Gastrocnemius medialis (tissue), 4 donors: ENCODE measurements around the gene UTP4.

Experiments used
- CTCF ChIP-seq, 5 experiments: fragments of 450-650 bp in 3 of 5; fragments of 200-600 bp in 2 of 5; sonication (generic) in 2 of 5; IDR thresholded peaks in 4 of 5; conservative IDR thresholded peaks in 1 of 5; 1 replicate in 4 of 5; 2 replicates in 1 of 5; pipeline ENCODE4 v1.5.1; 2016 to 2019; ENCODE audit warnings: antibody characterized with exemption in 5 of 5, mild to moderate bottlenecking in 3 of 5, moderate library complexity in 3 of 5
- POLR2A ChIP-seq, 2 donors: fragments of 450-650 bp; IDR thresholded peaks; one replicate each; pipeline ENCODE4 v1.6.1; 2017; ENCODE audit warnings: antibody characterized with exemption in 2 of 2, mild to moderate bottlenecking in 2 of 2, moderate library complexity in 2 of 2

- TF ChIP-seq POLR2A (IDR thresholded peaks at IDR 0.05) (no peak), CTCF (IDR thresholded peaks at IDR 0.05 in 4 of 5, conservative IDR thresholded peaks at IDR 0.05 in 1 of 5) (no peak)
Measured at GRCh38 chr16:69116256-69116875, 16.1 kb upstream of the UTP4 start.
